Left renal pelvis (tissue), 4 donors: ENCODE results near the gene SPON1. TPM values are rescaled to one million over a fixed set of nuclear protein-coding genes. Genes with fewer than 3 reads are reported as not detected.
"Not testable (repeated sequence)": the region's sequence is repeated elsewhere in the genome, so short reads cannot be mapped to it uniquely, and the experiment has no call there.

Experiments
- DNase-seq, 4 donors: peaks; one replicate each; pipeline ENCODE4 v3.0.0-alpha.2; 2013; ENCODE audit warnings: low read depth in 4 of 4, low spot score in 3 of 4
- polyA plus RNA-seq, 4 donors: library from polyadenylated mRNA; unstranded; fragments of 120-200 nt; gene quantifications; one replicate each; pipeline ENCODE4 v1.2.1, GENCODE V29; 2013; ENCODE audit not compliant: insufficient read length in 4 of 4

SPON1 gene
- polyA plus RNA-seq, 4 donors = 45.0 to 101 (median 70.6) TPM

- DNase-seq = no peak
Observed at GRCh38 chr11:14029971-14030920, 67.7 kb downstream of the SPON1 start.

- not testable (repeated sequence) for DNase-seq
Observed at GRCh38 chr11:14035526-14035925, 73.0 kb downstream of the SPON1 start.

- DNase-seq = no peak
Observed at GRCh38 chr11:14036469-14036868, 73.9 kb downstream of the SPON1 start.

- no peak for DNase-seq
Observed at GRCh38 chr11:14041040-14041439, 78.5 kb downstream of the SPON1 start.

- no peak for DNase-seq
Observed at GRCh38 chr11:14041565-14041964, 79.0 kb downstream of the SPON1 start.

GRCh38 chr11:14042686-14043465 lies 80.4 kb downstream of the SPON1 start:
- DNase-seq = no peak

GRCh38 chr11:14044916-14045315 lies 82.4 kb downstream of the SPON1 start:
- DNase-seq = no peak

- DNase-seq = no peak
Observed at GRCh38 chr11:14045417-14045816, 82.9 kb downstream of the SPON1 start.

- no peak for DNase-seq
Observed at GRCh38 chr11:14052198-14052597, 89.7 kb downstream of the SPON1 start.

GRCh38 chr11:14054116-14055107 lies 91.9 kb downstream of the SPON1 start:
- no peak for DNase-seq

GRCh38 chr11:14055936-14056335 lies 93.4 kb downstream of the SPON1 start:
- DNase-seq = no peak

- DNase-seq = no peak
Observed at GRCh38 chr11:14058061-14058460, 95.5 kb downstream of the SPON1 start.

GRCh38 chr11:14059491-14059890 lies 97.0 kb downstream of the SPON1 start:
- DNase-seq = peak in 2 of 4 donors; percentile 6 to 11

GRCh38 chr11:14061721-14062120 lies 99.2 kb downstream of the SPON1 start:
- DNase-seq = no peak

GRCh38 chr11:14065141-14065540 lies 102.6 kb downstream of the SPON1 start:
- no peak for DNase-seq

GRCh38 chr11:14065681-14066080 lies 103.2 kb downstream of the SPON1 start:
- no peak for DNase-seq

GRCh38 chr11:14067686-14068085 lies 105.2 kb downstream of the SPON1 start:
- no peak for DNase-seq

- no peak for DNase-seq
Observed at GRCh38 chr11:14070896-14071295, 108.4 kb downstream of the SPON1 start.

- DNase-seq = no peak
Observed at GRCh38 chr11:14073849-14074476, 111.4 kb downstream of the SPON1 start.
